Nephron progenitor cell (in vitro differentiated cells): ENCODE data around the gene DSG2.

ENCODE experiments used
- DNase-seq: peaks from one replicate; pipeline ENCODE4 v3.0.0; 2021
- H3K27ac Mint-ChIP-seq: 2 replicates; pipeline ENCODE4 v1.8.0; 2021; ENCODE audit warnings: mild to moderate bottlenecking, moderate library complexity, mixed read lengths
- H3K27me3 Mint-ChIP-seq: 2 replicates; pipeline ENCODE4 v1.8.0; 2021; ENCODE audit warnings: mild to moderate bottlenecking, low read depth, mixed read lengths; ENCODE audit not compliant: poor library complexity
- H3K36me3 Mint-ChIP-seq: 2 replicates; pipeline ENCODE4 v1.8.0; 2021; ENCODE audit warnings: low read depth, mixed read lengths
- H3K4me1 Mint-ChIP-seq: 2 replicates; pipeline ENCODE4 v1.8.0; 2021; ENCODE audit warnings: mixed read lengths
- H3K4me3 Mint-ChIP-seq: 2 replicates; pipeline ENCODE4 v1.8.0; 2021; ENCODE audit warnings: mild to moderate bottlenecking, moderate library complexity, mixed read lengths
- H3K9me3 Mint-ChIP-seq: 2 replicates; pipeline ENCODE4 v1.8.0; 2021; ENCODE audit warnings: mild to moderate bottlenecking, moderate library complexity, mixed read lengths
- CTCF ChIP-seq: fragments of 200-600 bp; sonication (generic); IDR thresholded peaks from 2 replicates; pipeline ENCODE4 v1.5.0; 2021; ENCODE audit warnings: antibody characterized with exemption

The DSG2 gene

GRCh38 chr18:31581498-31582197 is 83.7 kb downstream of the DSG2 start:
- H3K27me3 Mint-ChIP-seq = no peaks in the 10 kb centered on the region
- DNase-seq = no peak
- no peak overlapping the region for H3K4me3 Mint-ChIP-seq
- H3K36me3 Mint-ChIP-seq = no peaks in the 10 kb centered on the region
- no peaks in the 10 kb centered on the region for H3K9me3 Mint-ChIP-seq
- TF ChIP-seq CTCF = no peak
- no peaks in the 10 kb centered on the region for H3K4me1 Mint-ChIP-seq
- H3K27ac Mint-ChIP-seq = no peak overlapping the region

GRCh38 chr18:31583185-31583854 is 85.3 kb downstream of the DSG2 start:
- no peak for DNase-seq
- Mint-ChIP-seq H3K27me3 (no peaks in the 10 kb centered on the region), H3K4me3 (no peak overlapping the region), H3K27ac (no peak overlapping the region), H3K36me3 (no peaks in the 10 kb centered on the region), H3K4me1 (no peaks in the 10 kb centered on the region), H3K9me3 (peaks cover under 1% of the 10 kb centered on the region)
- no peak for TF ChIP-seq CTCF

GRCh38 chr18:31585991-31586390 is 88.0 kb downstream of the DSG2 start:
- H3K27me3 Mint-ChIP-seq = no peaks in the 10 kb centered on the region
- no peak overlapping the region for H3K27ac Mint-ChIP-seq

GRCh38 chr18:31586616-31587015 is 88.6 kb downstream of the DSG2 start:
- no peak for DNase-seq
- Mint-ChIP-seq H3K27ac (no peak overlapping the region), H3K9me3 (peaks cover 4% of the 10 kb centered on the region), H3K4me1 (peaks cover 12% of the 10 kb centered on the region), H3K27me3 (no peaks in the 10 kb centered on the region), H3K4me3 (no peak overlapping the region), H3K36me3 (no peaks in the 10 kb centered on the region)
- TF ChIP-seq CTCF = no peak

More at GRCh38 chr18:31585991-31586390, 88.0 kb downstream of the DSG2 start:
- H3K36me3 Mint-ChIP-seq = no peaks in the 10 kb centered on the region
- no peak for DNase-seq
- no peak overlapping the region for H3K4me3 Mint-ChIP-seq
- peaks cover 6% of the 10 kb centered on the region for H3K4me1 Mint-ChIP-seq
- no peak for TF ChIP-seq CTCF
- H3K9me3 Mint-ChIP-seq = peaks cover 4% of the 10 kb centered on the region

- no peaks in the 10 kb centered on the region for H3K27me3 Mint-ChIP-seq
- H3K9me3 Mint-ChIP-seq = peaks cover 4% of the 10 kb centered on the region
- no peak overlapping the region for H3K27ac Mint-ChIP-seq
- no peaks in the 10 kb centered on the region for H3K36me3 Mint-ChIP-seq
- peaks cover 14% of the 10 kb centered on the region for H3K4me1 Mint-ChIP-seq
- DNase-seq = no peak
- no peak overlapping the region for H3K4me3 Mint-ChIP-seq
- no peak for TF ChIP-seq CTCF
These were observed 89.6 kb downstream of the DSG2 start for GRCh38 chr18:31587529-31587928.

- Mint-ChIP-seq H3K9me3 (peaks cover 9% of the 10 kb centered on the region), H3K36me3 (no peaks in the 10 kb centered on the region), H3K27me3 (peaks cover 5% of the 10 kb centered on the region), H3K4me1 (peaks cover 14% of the 10 kb centered on the region), H3K4me3 (no peak overlapping the region), H3K27ac (peak overlapping the region; percentile 64)
- DNase-seq = no peak
- no peak for TF ChIP-seq CTCF
These were observed 92.6 kb downstream of the DSG2 start for GRCh38 chr18:31590570-31590969.
